HG03103 (cell line): ENCODE results near the gene GEN1.

ENCODE experiments used
- ATAC-seq: cut with Tn5 transposase; IDR thresholded peaks from one replicate; pipeline ENCODE4 v1.9.1; 2021; ENCODE audit warnings: low read depth; ENCODE audit not compliant: unreplicated experiment

The GEN1 gene

GRCh38 chr2:17793803-17794354, 39.9 kb downstream of the GEN1 start:
- no peak for ATAC-seq

GRCh38 chr2:17795309-17795708, 41.4 kb downstream of the GEN1 start:
- ATAC-seq: no peak

GRCh38 chr2:17798338-17798737, 44.4 kb downstream of the GEN1 start:
- no peak for ATAC-seq

GRCh38 chr2:17799301-17800120, 45.6 kb downstream of the GEN1 start:
- ATAC-seq: no peak

GRCh38 chr2:17800219-17800618, 46.3 kb downstream of the GEN1 start:
- no peak for ATAC-seq

GRCh38 chr2:17800693-17801458, 46.9 kb downstream of the GEN1 start:
- ATAC-seq: no peak

GRCh38 chr2:17803497-17803896, 49.6 kb downstream of the GEN1 start:
- ATAC-seq: no peak

GRCh38 chr2:17804358-17804757, 50.4 kb downstream of the GEN1 start:
- peak; percentile 52 for ATAC-seq

GRCh38 chr2:17805166-17805565, 51.2 kb downstream of the GEN1 start:
- ATAC-seq: peak; percentile 44

- no peak for ATAC-seq
Observed at GRCh38 chr2:17805717-17806363, 51.9 kb downstream of the GEN1 start.

GRCh38 chr2:17813010-17813741, 59.2 kb downstream of the GEN1 start:
- ATAC-seq: peak; percentile 50

- ATAC-seq: peak; percentile 84
Observed at GRCh38 chr2:17813742-17814473, 60.0 kb downstream of the GEN1 start.

GRCh38 chr2:17814601-17815000, 60.7 kb downstream of the GEN1 start:
- ATAC-seq: no peak

GRCh38 chr2:17815468-17816184, 61.7 kb downstream of the GEN1 start:
- no peak for ATAC-seq

- no peak for ATAC-seq
Observed at GRCh38 chr2:17816396-17817245, 62.7 kb downstream of the GEN1 start, which contains the start of gene MSGN1. TSS of gene MSGN1 (plus strand) at chr2:17816460. CDS start at chr2:17816519, 59 bp downstream.

- no peak for ATAC-seq
Observed at GRCh38 chr2:17818235-17818815, 64.4 kb downstream of the GEN1 start.

- no peak for ATAC-seq
Observed at GRCh38 chr2:17821080-17821479, 67.1 kb downstream of the GEN1 start.
